ENCODE data around the gene PRCC.

Gene PRCC

DNA sequence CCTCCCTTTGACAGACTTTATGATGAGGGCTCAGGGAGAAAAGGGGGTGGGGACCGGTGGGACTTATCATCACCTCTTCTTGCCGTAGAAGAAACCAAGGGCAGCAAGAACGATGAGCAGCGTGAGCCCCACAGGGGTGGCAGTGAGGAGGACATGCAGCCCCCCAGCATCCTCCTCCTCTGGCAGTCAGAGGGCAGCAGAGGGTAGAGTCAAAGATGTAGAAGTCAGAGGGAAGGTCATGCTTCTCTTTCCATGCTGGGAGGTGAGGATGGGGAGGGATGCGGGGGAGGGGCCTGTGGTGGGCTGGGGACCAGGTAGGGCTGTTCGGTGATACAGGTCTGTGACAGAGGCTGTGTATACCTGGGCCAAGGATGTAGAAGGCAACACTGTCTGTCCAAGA, 76.8 kb downstream of the PRCC start:
- DNase-seq (ENCODE audit: low spot score): no peak

DNA sequence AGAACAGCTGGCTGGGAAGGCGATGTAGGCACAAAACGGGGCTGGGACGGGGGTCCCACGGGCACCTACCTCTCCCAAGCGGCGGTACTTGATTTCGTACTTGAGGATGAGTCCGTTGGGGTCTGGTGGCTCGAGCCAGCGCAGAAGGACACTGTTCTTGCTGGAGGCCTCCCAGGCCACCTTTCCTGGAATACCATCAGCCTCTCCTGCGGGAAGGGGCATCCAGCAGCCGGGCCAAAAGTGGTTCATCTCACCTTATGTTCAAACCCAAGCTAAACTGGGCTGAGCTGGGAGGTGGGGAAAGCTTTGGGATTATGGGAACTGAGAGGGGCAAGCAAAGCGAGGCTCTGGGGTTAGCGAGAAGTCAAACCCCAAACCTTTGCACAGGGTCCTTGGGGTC, 77.3 kb downstream of the PRCC start:
- no peak for DNase-seq (ENCODE audit: low spot score)

DNA sequence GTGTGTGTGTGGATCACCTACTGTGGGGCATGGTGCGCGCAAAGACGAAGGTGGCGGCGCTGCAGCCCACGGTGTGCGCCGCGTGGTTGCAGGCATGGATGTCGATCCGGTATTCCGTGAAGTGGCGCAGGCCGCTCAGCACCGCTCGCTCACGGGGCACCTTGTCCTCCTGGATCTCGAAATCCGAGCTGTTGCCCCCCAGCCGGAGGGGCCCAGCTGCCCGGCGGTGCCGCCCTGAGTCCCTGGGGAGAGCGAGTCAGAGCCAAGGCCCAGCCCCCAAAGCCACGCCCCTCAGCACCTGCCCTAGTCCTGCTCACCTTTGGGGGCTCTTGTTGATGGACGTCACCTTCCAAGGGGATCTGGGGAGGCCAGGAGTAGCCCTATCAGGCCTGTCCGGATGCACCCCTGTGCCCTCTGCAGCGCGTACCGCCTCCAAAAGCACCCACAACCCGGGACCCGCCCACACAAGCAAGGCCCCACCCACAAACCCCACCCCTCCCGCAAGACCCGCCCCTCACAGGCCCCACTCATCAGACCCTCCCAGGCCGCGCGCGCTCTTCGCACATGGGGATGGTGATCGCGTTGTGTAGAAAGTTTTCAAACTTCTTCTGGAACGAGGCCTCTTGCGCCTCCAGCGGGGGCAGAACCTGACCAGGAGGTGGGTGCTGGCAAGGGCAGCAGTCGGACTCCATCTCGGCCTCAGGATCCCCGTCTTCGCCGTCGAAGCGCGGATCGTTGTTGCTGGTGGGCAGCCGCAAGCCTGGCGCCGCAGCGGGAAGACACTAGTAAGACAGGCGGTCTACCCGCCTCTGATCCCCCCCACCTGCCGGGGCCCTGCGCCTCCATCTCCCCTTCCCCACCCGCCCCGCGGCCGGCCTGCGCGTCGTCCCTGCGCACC, 78.0 kb downstream of the PRCC start:
- peak; percentile 37 for DNase-seq (ENCODE audit: low spot score)

DNA sequence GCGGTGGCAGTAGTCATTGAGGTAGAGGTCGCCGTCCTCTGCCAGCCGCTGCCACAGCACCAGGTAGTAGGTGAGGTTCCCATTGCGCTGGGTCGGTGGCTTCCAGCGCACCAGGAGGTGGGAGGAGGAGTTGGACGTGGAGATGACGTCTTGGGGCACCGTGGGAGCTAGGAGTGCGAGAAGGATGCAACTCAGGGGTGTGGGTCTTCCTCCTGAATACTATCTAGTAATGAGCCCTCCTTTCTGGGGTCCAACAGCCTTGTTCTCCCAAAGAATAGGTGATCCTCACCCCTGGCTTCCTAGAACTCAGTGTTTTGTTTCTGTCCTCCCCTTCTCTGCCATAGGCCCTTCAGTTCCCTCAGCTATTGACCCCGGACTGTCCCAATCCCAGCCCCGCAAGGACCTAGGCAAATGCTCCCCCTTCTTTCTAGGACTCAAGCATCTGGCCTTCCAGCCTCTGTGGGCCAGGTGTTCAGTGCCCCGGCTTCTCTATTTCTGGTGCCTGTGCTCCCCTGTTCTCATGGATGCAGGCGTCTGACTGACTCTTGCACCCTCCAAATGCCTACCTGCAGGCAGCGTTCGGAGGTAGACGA, 78.7 kb downstream of the PRCC start:
- no peak for DNase-seq (ENCODE audit: low spot score)

DNA sequence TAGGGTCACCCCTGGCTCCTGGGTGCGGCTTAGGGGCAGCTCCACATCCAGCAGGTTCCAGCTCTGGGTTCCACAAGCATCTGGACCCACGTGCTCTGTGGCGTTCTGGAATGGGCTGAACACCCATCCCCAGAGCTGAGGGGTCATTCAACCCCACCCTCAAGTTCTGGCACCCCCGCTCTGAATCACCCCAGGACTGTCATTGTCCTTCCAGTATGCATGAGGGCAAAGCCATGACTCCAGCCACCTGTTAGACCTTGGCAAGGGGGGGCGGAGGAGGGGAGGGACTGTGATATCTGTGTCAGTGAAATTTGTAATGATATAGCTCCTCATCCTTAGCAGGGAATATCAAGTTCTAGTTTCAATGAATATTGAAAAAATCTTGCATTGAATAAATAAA, 79.3 kb downstream of the PRCC start:
- DNase-seq (ENCODE audit: low spot score): no peak

DNA sequence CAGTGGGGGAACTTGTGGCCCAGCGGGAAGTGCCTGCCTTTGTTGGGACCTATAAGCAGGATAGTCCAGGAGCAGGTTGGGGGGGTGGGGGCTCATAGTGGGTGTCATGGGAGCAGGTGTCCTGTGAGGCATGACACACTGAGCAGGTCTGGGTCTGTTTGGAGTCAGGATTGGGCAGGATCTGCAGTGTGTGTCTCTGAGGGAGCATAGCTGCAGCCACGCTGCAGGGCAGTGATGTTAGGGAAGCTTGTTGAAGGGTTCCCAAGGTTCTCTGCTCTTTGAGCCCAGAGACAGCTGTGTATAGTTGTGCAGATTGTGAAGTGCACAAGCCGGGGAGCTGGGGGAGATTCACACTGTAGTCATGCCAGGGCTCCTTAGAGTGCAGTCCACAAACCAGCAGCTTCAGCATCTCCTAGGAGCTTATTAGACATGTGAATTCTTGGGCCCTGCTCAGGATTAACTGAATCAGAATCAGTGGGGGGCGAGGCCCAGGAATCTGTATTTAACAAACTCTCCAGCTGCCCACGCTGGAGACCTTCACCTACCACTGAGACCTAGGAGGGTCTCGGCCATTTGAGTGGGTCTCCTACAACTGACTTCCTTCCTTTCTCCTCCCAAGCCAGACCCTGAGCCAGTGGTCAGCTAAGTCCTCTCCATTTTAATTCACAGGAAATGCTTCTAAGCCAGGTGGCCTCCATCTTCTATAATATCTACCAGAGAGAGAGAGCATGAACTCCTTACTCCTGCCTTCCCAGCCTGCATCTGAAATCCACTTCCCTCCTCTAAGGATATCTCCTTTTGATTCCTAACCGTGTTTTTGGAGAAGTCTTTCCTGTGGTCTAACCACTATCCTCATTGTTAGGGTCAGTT, 80.5 kb downstream of the PRCC start:
- DNase-seq (ENCODE audit: low spot score): no peak

DNA sequence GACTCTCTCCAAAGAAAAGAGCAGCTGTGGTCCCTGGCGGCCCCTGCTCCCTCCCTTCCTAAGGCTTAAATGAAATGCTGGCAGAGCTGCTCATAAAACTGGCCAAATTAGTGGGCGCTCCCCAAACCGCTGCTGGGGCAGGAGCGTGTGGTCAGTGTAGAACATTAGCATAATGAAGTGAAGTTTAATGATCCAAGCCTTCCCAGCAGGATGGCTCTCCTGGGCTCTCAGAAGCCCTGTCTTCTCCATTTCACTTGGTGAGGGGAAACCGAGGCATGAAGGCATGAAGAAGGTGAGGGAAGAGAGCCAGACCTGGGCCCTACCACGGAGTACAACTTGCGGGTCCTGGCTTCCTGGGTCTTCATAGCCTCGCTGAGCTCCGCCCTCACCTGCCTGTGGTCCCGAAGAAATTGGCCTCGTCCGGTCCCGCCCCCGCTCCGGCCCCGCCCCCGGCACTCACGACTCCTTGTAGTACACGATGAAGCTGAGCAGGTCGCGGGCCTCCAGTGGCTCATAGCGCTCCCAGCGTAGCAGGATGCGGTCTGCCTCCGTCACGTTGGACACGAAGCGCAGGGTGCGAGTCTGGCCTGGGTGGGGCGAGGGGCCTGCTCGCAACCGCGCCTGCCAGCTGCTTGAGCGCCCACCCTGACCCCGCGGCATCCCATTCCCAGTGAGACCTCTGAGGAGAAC, 81.3 kb downstream of the PRCC start:
- DNase-seq (ENCODE audit: low spot score): peak; percentile 35

DNA sequence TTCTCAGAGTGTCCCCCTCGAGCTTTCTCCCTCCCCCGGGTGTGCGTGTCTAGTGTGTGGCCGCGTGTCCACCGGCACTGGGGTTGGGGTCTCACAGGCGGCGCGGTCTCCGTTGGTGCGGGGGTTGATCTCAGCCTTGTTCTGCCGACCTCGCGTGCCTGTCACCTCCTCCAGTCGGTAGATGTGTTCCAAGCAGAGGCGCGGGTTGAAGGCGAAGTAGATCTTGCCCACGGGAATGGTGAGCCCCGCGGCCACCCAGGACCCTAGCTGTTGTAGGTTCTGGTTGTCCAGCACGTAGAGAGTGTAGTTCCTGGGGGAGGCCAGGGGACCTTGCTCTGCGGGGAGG, 81.8 kb downstream of the PRCC start:
- no peak for DNase-seq (ENCODE audit: low spot score)

Measured in GM03348 (cell line).